Measurements from ENCODE around the gene TRPT1.

The TRPT1 gene

DNA sequence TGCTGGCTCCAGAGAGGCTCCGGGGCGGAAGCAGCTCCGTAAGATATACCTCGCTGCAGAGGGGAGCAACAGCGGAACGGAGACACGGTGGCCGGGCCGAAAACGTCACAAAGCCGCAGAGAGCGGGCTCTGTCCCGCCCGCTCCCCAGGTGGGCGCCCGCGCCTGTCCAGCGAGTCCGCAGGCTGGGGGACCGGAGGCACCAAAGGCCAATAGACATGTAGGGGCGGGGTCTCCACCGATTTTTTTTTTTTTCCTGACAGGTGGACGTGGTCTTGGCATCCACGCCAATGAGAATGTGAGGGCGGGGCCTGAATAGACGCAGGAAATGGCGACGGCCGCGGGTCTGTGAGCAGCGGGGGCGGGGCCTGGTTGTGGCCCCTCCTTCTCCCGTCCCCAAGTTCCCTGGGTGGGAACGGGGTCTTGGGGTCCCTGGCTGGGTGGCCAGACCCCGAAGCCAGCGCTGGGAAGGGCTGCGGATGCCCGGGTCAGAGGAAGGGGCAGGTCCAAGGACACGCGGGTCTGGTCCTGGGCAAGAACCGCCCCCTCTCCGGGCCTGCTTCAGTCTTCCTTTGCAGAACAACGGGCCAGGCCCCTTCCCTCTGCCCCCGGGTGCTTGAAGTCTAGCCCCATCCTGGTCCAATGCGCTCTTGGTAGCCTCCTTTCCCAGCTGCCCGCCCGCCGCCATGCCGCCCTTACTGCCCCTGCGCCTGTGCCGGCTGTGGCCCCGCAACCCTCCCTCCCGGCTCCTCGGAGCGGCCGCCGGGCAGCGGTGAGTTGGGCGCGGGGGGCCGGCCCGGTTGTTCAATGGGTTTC is 4.4 kb upstream of the TRPT1 start, which contains the start of gene DNAJC4:
Gene DNAJC4, plus strand, starts transcription at position 378 of the 814 bp plus-strand sequence. Its CDS starts 307 bp downstream, at position 685.
- peak in 1 of 2 donors; percentile 71 for DNase-seq (ENCODE audit: low read depth in 2 of 2)

DNA sequence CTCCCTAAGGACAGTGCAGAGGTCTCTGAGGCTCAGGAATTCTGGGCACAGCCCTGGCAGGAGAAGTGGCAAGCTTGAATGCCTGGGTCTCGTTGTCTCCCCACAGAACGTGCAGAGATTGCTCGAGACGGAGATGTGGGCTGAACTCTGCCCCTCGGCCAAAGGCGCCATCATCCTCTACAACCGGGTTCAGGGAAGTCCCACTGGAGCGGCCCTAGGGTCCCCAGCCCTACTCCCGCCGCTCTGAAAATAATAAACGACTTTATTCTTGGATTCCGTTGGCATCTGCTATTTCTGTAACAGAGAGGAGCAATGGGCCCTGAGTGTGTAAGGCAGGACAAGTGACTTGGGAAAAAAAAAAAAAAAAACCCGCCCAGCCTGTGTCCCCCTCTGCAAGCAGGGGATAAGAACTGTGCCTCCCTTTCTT is 3.8 kb upstream of the TRPT1 start:
- DNase-seq (ENCODE audit: low read depth in 2 of 2), result no peak

DNA sequence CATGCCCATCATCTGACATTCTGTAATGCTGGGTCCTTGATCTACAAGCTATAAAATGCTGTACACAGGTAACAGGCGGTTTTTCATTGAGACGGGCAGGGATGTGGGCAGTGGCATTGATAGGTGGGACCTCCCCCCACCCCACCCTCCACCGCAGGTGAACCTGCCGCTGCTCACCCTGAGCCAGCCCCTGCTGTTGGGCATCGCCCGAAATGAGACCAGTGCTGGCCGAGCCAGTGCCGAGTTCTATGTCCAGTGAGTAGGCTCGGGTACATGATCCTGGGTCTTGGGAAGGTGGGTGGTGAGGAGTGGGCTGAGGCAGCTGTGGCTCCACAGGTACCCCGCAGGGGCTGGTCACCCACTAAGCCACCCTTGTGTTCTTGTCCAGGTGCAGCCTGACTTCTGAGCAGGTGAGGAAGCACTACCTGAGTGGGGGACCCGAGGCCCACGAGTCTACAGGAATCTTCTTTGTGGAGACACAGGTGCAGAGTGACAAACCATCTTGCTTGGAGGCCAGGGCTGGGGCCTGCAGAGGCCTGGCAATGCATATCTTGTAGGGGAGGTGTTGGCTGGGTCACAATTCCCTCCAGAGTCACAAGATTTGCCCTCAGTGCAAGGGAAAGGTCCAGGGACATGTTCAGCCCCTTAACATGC is 3.2 kb upstream of the TRPT1 start:
- no peak for DNase-seq (ENCODE audit: low read depth in 2 of 2)

DNA sequence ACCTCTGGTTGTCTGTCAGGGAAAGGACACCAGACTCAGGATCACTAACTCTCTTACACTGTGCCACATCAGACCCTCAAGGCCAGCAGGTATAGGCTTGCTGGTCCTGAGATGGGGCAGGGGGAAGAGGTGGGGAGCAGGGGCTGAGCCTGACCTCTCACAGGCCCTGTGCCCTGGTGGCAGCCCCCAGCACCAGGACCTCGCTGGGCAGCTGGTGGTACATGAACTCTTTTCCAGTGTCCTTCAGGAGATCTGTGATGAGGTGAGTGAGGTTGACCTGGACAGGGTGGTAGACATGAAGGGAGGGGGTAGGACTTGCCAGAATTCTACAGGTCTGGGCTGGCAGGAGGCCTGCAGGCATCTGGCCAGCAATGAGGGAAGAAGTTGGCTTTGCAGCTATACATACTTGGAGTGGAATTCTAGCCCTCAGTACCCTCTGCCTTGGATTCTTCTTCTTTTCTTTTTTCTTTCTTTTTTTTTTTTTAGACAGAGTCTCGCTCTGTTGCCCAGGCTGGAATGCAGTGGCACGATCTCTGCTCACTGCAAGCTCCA is 1.5 kb upstream of the TRPT1 start:
- no peak for DNase-seq (ENCODE audit: low read depth in 2 of 2)

DNA sequence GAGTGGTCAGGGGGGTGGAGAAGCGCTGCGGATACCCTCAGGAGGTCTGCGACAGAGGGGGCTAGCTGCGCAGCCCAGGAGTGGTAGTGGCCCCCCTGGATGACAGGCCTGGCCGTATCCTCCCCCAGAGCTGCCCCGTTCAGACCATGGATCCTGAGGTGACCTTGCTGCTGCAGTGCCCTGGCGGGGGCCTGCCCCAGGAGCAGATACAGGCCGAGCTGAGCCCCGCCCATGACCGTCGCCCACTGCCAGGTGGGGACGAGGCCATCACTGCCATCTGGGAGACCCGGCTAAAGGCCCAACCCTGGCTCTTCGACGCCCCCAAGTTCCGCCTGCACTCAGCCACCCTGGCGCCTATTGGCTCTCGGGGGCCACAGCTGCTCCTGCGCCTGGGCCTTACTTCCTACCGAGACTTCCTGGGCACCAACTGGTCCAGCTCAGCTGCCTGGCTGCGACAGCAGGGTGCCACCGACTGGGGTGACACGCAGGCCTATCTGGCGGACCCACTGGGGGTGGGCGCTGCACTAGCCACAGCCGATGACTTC is 593 bp upstream of the TRPT1 start:
- DNase-seq (ENCODE audit: low read depth in 2 of 2), result no peak

DNA sequence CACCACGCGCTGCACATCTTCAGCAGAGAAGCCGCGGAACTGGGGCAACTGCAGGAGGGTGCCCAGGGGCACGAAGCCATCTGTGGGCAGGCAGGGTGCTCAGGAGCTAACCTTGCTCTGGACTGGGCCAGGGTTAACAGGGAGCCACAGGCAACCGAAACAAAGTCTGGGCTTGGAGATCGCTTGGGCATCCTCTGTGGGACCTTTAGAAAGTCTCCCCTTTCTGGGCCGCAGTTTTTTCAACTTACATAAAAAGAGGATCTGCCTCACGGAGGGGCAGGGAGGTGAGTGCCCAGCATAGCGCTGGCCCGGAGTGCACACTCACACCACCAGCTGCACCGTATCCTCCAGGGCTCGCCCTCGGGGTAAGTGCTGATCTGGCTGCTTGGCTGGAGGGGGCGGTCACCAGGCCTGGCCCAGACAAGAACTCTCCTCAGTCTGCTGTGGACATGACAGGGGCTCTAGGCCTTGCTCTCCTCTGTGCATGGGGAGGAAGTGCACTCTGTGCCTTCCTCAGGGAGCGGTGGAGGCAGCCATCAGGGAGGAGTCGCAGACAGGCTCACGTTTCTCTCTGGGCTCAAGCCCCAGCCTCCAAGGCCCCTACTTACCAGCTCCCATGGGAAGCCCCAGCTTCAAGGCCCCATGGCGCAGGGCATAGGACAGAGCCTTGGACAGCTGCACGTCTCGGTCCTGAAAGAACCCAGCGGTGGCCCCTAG is 937 bp downstream of the TRPT1 start:
- DNase-seq (ENCODE audit: low read depth in 2 of 2), result no peak

DNA sequence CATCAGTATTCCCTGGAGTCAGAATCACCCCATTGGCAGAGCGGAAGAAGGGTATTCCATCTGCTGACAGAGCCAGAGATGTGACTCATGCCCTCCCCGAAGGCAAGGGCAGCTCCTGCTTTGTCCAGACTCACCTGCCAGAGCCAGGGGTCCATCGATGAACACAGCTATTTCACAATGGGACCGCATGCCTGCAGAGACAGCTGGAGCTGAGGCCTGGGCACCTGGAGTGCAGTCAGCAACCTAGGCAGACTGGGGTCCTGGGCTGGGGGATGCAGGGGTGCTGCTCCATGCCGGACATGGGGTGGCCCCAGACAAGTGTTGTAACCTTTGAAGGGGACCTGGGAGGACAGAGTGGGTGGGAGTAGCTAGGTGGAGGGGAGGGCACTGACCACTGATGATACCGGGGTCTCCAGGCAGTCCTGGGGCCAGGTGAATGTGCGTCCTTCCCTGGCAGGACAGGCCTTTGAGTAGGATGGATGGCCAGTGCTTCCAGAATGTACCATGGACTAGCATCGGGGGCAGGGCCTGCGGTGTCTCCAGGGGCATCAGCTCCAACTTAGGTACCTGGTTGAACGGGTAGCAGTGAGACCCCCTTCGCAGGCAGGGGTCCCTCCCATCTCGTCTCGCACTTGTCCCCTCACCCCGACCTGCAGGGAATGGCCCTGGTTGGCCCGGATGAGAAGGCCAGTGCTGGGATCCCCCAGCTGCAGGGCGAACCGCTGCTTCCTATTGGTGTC is 1.7 kb downstream of the TRPT1 start:
- no peak for DNase-seq (ENCODE audit: low read depth in 2 of 2)

DNA sequence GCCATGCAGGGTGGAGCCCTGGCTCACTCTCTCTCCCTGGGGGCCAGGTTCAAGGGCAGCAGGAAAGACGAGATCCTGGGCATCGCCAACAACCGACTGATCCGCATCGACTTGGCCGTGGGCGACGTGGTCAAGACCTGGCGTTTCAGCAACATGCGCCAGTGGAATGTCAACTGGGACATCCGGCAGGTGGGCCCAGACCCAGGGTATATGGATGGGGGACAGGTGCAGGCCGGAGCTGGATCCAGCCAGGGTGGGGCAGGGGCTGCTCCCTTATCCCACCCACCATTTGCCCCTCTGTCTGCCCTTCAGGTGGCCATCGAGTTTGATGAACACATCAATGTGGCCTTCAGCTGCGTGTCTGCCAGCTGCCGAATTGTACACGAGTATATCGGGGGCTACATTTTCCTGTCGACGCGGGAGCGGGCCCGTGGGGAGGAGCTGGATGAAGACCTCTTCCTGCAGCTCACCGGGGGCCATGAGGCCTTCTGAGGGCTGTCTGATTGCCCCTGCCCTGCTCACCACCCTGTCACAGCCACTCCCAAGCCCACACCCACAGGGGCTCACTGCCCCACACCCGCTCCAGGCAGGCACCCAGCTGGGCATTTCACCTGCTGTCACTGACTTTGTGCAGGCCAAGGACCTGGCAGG is 2.9 kb downstream of the TRPT1 start:
- no peak for DNase-seq (ENCODE audit: low read depth in 2 of 2)

DNA sequence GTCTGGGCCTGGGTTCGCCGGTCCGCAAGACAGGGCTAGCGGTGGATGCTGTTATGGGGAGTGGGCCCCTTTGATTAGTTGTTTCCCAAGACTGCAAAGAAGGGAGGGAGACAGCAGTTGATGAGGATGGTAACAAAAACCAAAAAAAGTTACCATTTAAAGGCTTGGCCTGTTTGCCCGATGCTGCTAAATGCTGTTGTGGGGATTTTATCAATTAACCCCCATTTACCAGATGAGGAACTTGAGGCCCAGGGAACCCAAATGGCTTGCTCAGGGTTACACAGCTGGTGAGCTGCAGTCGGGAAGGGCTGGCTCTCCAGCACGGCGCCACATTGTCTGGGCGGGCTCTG is 3.4 kb downstream of the TRPT1 start:
- DNase-seq (ENCODE audit: low read depth in 2 of 2), result no peak

DNA sequence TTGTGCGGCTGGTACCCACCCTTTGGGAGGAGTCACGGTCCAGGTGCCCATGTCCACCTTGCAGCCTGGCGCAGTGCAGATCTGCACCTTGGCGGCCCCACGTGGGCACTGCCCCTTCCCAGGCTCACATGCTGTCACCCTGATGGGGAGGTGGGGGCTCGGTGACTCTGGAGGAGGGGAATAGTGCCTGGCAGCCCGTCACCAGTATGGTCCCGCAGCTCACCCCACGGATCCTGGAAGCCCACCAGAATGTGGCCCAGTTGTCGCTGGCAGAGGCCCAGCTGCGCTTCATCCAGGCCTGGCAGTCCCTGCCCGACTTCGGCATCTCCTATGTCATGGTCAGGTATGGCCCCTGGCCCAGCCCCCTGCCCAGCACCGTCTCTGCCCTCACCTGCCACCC is 5.2 kb downstream of the TRPT1 start:
- DNase-seq (ENCODE audit: low read depth in 2 of 2), result no peak

DNA sequence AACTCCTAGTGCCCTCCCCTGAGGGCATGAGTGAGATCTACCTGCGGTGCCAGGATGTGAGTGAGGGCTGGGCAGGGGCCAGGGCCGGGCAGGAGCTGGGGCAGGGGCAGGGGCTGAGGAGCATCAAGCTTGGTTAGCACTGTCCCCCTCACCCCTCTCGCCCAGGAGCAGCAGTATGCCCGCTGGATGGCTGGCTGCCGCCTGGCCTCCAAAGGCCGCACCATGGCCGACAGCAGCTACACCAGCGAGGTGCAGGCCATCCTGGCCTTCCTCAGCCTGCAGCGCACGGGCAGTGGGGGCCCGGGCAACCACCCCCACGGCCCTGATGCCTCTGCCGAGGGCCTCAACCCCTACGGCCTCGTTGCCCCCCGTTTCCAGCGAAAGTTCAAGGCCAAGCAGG is 5.7 kb downstream of the TRPT1 start:
- DNase-seq (ENCODE audit: low read depth in 2 of 2), result no peak

DNA sequence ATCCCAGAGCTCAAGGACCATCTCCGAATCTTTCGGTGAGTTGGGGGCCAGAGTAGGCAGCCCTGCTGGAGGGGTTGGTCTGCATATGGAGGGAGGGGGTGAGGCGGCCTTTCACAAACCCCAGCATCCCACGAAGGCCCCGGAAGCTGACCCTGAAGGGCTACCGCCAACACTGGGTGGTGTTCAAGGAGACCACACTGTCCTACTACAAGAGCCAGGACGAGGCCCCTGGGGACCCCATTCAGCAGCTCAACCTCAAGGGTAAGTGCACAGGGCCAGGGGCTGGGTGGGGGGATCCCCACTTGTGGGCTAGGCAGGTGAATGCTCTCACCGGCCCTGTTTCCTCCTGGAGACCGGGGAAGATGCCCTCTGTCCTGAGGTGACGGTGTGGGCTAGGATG is 6.2 kb downstream of the TRPT1 start:
- no peak for DNase-seq (ENCODE audit: low read depth in 2 of 2)

DNA sequence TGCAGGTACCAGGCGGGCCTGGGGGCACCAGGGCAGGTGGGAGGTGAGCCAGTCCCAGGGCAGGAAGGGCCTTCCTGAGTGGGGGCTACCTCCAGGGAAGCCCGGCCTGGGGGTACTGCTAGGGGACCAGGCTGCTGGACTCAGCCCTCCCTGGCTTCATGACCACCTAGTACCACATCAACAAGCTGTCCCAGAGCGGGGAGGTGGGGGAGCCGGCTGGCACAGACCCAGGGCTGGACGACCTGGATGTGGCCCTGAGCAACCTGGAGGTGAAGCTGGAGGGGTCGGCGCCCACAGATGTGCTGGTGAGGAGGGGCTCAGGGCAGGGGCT is 6.7 kb downstream of the TRPT1 start:
- DNase-seq (ENCODE audit: low read depth in 2 of 2), result no peak

DNA sequence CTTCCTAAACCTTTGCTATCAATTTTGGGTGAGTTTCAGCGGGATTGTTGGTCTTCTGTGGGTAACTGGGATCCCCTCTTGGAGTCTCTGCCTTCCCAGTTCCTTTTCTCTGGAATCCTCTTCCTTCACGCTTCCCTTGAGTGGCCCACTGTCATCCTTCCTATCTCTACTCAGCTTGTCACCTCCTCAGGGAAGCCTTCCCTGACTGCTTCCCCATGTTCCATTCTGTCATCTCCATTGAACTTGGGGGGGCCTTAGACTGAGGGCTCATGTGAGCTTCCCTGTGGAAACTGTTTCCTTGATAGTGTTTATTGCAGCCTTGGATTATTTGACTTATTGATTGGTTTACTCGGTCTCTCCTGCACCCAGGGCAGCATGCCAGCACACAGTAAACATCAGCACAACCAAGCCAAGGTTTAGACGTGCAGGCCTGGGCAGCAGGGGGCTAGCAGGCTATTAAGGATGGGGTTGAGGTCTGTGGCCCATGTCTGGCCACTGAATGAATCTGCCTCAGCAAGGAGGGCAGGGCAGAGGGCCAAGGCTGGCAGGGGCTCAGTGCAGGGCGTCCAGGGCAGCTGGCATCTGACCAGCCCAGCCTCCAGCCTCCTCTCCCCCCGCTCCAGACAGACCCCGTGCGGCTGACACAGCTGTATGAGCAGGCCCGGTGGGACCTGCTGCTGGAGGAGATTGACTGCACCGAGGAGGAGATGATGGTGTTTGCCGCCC is 7.2 kb downstream of the TRPT1 start:
- no peak for DNase-seq (ENCODE audit: low read depth in 2 of 2)

DNA sequence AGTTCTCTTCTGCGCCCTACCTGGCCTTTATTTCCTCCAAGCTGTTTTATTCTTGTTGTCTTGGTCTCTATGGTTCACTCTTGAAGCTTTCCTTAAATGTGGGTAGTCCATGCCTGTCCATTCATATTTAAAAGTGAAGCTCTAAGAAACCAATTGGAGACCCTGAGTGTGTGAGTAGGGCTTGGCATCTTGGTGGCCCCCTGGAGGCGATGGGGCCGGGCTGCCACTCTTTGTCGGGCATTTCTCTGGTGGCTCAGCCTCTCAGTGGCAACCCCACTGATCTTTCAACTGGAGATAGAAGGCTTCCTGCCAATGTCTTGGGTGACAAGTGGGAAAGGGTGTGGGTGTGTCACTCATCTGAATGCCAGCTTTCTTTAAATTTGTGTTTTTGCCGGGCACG is 9.1 kb downstream of the TRPT1 start:
- DNase-seq (ENCODE audit: low read depth in 2 of 2), result no peak

DNA sequence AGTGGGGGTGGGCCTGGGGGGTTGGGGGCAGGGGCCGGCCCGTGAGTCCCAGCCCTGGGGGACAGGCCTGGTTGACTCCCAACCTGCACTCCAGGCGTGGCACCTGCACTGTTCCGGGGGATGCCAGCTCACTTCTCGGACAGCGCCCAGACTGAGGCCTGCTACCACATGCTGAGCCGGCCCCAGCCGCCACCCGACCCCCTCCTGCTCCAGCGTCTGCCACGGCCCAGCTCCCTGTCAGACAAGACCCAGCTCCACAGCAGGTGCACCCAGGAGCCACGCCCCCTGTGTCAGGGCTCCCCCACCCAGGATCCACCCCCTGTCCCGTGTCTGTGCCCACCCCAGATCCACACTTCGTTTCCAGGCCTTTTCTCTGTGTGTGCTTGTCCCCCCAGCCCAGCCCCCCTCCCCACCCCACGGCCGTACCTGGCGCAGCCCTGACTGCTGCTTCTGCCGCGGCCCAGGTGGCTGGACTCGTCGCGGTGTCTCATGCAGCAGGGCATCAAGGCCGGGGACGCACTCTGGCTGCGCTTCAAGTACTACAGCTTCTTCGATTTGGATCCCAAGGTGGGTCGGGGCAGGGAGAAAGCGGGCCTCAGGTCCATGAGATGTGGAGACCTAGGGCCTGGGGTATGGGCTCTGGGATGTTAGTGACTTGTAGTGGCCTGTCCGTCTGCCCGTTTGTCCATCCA is 14.7 kb downstream of the TRPT1 start:
- DNase-seq (ENCODE audit: low read depth in 2 of 2), result no peak

DNA sequence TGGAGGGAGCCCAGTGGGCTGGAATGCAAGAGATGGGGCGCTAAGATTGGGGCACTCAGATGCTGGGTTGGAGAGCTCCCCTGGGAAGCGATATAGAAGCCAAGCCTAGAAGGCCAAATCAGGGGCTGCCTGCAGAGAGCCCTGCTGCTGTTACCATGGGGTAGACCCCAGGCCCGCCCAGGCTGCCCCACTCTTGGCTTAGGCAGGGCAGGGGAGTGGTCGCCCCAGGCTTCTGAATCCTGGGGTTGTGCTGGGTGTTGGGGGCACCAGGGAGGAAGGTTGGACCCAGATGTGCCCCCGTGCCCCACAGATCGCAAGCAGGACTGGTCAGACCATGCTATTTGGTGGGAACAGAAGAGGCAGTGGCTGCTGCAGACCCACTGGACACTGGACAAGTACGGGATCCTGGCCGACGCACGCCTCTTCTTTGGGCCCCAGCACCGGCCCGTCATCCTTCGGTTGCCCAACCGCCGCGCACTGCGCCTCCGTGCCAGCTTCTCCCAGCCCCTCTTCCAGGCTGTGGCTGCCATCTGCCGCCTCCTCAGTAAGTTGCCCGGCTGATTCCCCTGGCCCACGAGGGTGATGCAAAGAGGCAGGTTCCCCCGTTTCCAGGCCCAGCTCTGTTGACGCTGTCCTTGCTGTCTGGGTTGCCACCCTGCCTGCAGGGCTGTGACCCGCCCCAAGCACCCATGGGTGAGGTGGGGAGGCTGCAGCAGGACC is 15.5 kb downstream of the TRPT1 start:
- DNase-seq (ENCODE audit: low read depth in 2 of 2), result no peak

DNA sequence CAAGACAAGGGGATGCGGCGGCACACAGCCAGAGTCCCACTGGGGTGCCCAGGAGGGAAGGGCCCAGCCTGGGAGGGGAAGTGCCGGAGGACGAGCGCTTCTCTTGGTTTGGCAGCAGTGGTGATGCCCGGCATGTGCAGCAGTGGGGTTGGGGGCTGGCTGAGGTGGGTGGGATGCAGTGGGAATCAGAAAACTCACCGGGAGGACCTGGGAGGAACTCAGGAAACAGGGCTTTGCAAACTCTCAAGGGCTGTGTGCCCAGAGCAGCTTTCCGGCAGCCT is 16.5 kb downstream of the TRPT1 start:
- no peak for DNase-seq (ENCODE audit: low read depth in 2 of 2)

DNA sequence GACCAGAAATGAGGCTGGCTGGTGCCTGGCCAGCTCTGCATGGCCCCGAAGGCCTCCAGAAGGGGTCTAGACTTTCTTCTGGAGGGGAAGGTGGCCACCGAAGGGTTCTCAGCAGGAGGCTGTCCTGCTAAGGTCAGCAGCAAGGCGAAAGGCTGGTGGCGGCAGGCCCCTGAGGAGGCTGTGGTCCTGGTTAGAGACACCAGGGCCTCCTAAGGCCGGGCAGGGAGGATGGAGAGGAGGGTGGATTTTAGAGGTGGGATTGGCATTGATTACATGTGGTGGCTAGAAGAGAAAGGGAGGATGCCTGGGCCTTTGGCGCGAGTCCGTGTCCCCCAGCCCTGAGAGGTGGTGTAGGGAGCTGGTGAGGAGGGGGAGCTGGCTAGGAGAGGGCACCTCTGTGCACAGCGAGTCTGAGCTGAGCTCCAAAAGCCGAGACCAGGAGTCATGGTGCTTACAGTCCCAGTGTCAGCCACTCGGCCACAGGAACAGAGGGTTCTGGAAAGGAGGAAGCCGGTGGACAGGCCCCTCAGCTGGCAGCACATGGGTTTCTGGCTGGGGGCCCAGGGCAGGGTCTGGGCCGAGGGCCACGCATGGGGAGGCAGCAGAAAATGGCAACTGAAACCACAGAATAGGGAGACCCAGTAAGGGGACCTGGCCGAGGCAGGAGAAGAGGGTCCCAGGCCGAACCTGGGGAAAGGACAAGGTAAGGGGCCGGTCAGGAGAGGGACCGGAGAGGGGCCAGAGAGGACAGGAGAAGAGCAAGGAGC is 17.0 kb downstream of the TRPT1 start:
- DNase-seq (ENCODE audit: low read depth in 2 of 2), result no peak
